ENCODE measurements around the gene SCUBE3. TPM values are rescaled to one million over a fixed set of nuclear protein-coding genes. Genes with fewer than 3 reads are reported as not detected.

The SCUBE3 gene
- total and polyA plus RNA-seq, 2 donors (not counting 1 experiment from before 2014, with no cell fraction given) = not detected

GRCh38 chr6:35192301-35192860, 21.4 kb upstream of the SCUBE3 start:
- no peak overlapping the region for H3K4me3 ChIP-seq (ENCODE audit: control extremely low read depth in 1 of 5, extremely low read depth in 1 of 5, insufficient read depth in 1 of 5, low read depth in 2 of 5, low read length in 4 of 5)
- H3K27me3 ChIP-seq (replicated peaks in 1 of 4; ENCODE audit: control extremely low read depth in 1 of 4, control insufficient read depth in 3 of 4, insufficient read depth in 4 of 4, low read length in 3 of 4) = peaks cover 0 to 3% (median 0%) of the 10 kb centered on the region in 4 experiments
- H3K79me2 ChIP-seq (ENCODE audit: control insufficient read depth, insufficient read depth, low read length) = no peaks in the 10 kb centered on the region
- no peaks in the 10 kb centered on the region for H4K20me1 ChIP-seq (ENCODE audit: control insufficient read depth, insufficient read depth, low read length, poor library complexity, severe bottlenecking)
- H3K4me3 Mint-ChIP-seq = no peak overlapping the region
- no peaks in the 10 kb centered on the region for H3K4me1 Mint-ChIP-seq
- TF ChIP-seq EZH2 (IDR thresholded peaks at IDR 0.05; ENCODE audit: borderline replicate concordance, insufficient read depth, low read depth, low read length, poor library complexity, severe bottlenecking) = no peak
- TF ChIP-seq, protein P1, sequence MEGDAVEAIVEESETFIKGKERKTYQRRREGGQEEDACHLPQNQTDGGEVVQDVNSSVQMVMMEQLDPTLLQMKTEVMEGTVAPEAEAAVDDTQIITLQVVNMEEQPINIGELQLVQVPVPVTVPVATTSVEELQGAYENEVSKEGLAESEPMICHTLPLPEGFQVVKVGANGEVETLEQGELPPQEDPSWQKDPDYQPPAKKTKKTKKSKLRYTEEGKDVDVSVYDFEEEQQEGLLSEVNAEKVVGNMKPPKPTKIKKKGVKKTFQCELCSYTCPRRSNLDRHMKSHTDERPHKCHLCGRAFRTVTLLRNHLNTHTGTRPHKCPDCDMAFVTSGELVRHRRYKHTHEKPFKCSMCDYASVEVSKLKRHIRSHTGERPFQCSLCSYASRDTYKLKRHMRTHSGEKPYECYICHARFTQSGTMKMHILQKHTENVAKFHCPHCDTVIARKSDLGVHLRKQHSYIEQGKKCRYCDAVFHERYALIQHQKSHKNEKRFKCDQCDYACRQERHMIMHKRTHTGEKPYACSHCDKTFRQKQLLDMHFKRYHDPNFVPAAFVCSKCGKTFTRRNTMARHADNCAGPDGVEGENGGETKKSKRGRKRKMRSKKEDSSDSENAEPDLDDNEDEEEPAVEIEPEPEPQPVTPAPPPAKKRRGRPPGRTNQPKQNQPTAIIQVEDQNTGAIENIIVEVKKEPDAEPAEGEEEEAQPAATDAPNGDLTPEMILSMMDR (IDR thresholded peaks at IDR 0.05) = no peak
- H3K4me2 ChIP-seq (replicated peaks; ENCODE audit: low read depth, low read length, poor library complexity, severe bottlenecking) = no peak overlapping the region
- no peaks in the 10 kb centered on the region for H3K36me3 ChIP-seq (replicated peaks in 1 of 2; ENCODE audit: control extremely low read depth in 1 of 2, control insufficient read depth in 1 of 2, extremely low read depth in 1 of 2, insufficient read depth in 2 of 2, low read length in 1 of 2)
- H3K4me1 ChIP-seq (ENCODE audit: control insufficient read depth in 2 of 2, insufficient read depth in 2 of 2, low read length in 2 of 2) = no peaks in the 10 kb centered on the region
- intact Hi-C loops (cut with micrococcal nuclease) = no loop called here
- ChIA-PET CTCF (no interaction called here), POLR2A (no interaction called here)
- ATAC-seq (ENCODE audit: low read depth) = no peak
- no peak overlapping the region for H2AFZ ChIP-seq (ENCODE audit: insufficient read depth, low read depth, low read length, poor library complexity, severe bottlenecking)
- 80% methylated on average over 4 of the region's 9 CpGs for WGBS (ENCODE audit: insufficient coverage)
- no peaks in the 10 kb centered on the region for H3K9me3 Mint-ChIP-seq (ENCODE audit: insufficient read depth)
- no peak overlapping the region for H3K9ac ChIP-seq (ENCODE audit: low read length)
- no peak overlapping the region for H3K27ac ChIP-seq (ENCODE audit: low read length in 2 of 2)
- no peaks in the 10 kb centered on the region for H3K9me3 ChIP-seq (ENCODE audit: control extremely low read depth in 1 of 3, control insufficient read depth in 2 of 3, insufficient read depth in 1 of 3, low read length in 2 of 3)
- DNase-seq = no peak
- no peak overlapping the region for H3K27ac Mint-ChIP-seq
- H3K27me3 Mint-ChIP-seq = peaks cover 30% of the 10 kb centered on the region

GRCh38 chr6:35194390-35194789, 19.4 kb upstream of the SCUBE3 start:
- no peak overlapping the region for H3K27ac Mint-ChIP-seq
- no peak for ATAC-seq (ENCODE audit: low read depth)
- Histone ChIP-seq H3K79me2 (ENCODE audit: control insufficient read depth, insufficient read depth, low read length) (no peaks in the 10 kb centered on the region), H3K4me3 (ENCODE audit: control extremely low read depth in 1 of 5, extremely low read depth in 1 of 5, insufficient read depth in 1 of 5, low read depth in 2 of 5, low read length in 4 of 5) (no peak overlapping the region), H3K36me3 (replicated peaks in 1 of 2; ENCODE audit: control extremely low read depth in 1 of 2, control insufficient read depth in 1 of 2, extremely low read depth in 1 of 2, insufficient read depth in 2 of 2, low read length in 1 of 2) (no peaks in the 10 kb centered on the region), H3K9ac (ENCODE audit: low read length) (no peak overlapping the region), H3K9me3 (ENCODE audit: control extremely low read depth in 1 of 3, control insufficient read depth in 2 of 3, insufficient read depth in 1 of 3, low read length in 2 of 3) (no peaks in the 10 kb centered on the region), H3K27ac (ENCODE audit: low read length in 2 of 2) (no peak overlapping the region), H3K4me1 (ENCODE audit: control insufficient read depth in 2 of 2, insufficient read depth in 2 of 2, low read length in 2 of 2) (no peaks in the 10 kb centered on the region), H4K20me1 (ENCODE audit: control insufficient read depth, insufficient read depth, low read length, poor library complexity, severe bottlenecking) (no peaks in the 10 kb centered on the region), H3K4me2 (replicated peaks; ENCODE audit: low read depth, low read length, poor library complexity, severe bottlenecking) (no peak overlapping the region), H3K27me3 (replicated peaks in 1 of 4; ENCODE audit: control extremely low read depth in 1 of 4, control insufficient read depth in 3 of 4, insufficient read depth in 4 of 4, low read length in 3 of 4) (peaks cover 0 to 7% (median 1%) of the 10 kb centered on the region in 4 experiments), H2AFZ (ENCODE audit: insufficient read depth, low read depth, low read length, poor library complexity, severe bottlenecking) (no peak overlapping the region)
- H3K27me3 Mint-ChIP-seq = peaks cover 28% of the 10 kb centered on the region
- POLR2A ChIA-PET = no interaction called here
- 91% methylated on average over 4 of the region's 5 CpGs for WGBS (ENCODE audit: insufficient coverage)
- H3K4me1 Mint-ChIP-seq = no peaks in the 10 kb centered on the region
- no peak for TF ChIP-seq EZH2 (IDR thresholded peaks at IDR 0.05; ENCODE audit: borderline replicate concordance, insufficient read depth, low read depth, low read length, poor library complexity, severe bottlenecking)
- TF ChIP-seq, protein P1 (IDR thresholded peaks at IDR 0.05) = no peak
- intact Hi-C loops (cut with micrococcal nuclease) = no loop called here
- CTCF ChIA-PET = interaction anchor here (1.4 kb wide), 1 partner anchor 13 kb away, joined by 3 read pairs; no protein-coding TSS in a partner anchor
- no peak overlapping the region for H3K4me3 Mint-ChIP-seq
- no peak for DNase-seq
- H3K9me3 Mint-ChIP-seq (ENCODE audit: insufficient read depth) = no peaks in the 10 kb centered on the region

All from B cell (primary cell).